ENCODE data around the gene RNF215.
"Not testable (repeated sequence)": the region's sequence is repeated elsewhere in the genome, so short reads cannot be mapped to it uniquely, and the experiment has no call there.

Gene RNF215

GRCh38 chr22:30358541-30358940 is 28.7 kb downstream of the RNF215 start:
- no peak for DNase-seq (ENCODE audit: low read depth in 1 of 2, low spot score in 1 of 2)
- no peak for TF ChIP-seq JUND (IDR thresholded peaks at IDR 0.05; ENCODE audit: low read depth)
- in situ Hi-C loops (cut with HindIII; ENCODE audit: low pct_unique_long_range_greater_than_20kb, low sequenced_read_pairs), result no loop called here

- DNase-seq (ENCODE audit: low read depth in 1 of 2, low spot score in 1 of 2), result no peak
- TF ChIP-seq JUND (IDR thresholded peaks at IDR 0.05; ENCODE audit: low read depth), result no peak
- in situ Hi-C loops (cut with HindIII; ENCODE audit: low pct_unique_long_range_greater_than_20kb, low sequenced_read_pairs), result no loop called here
Observed at GRCh38 chr22:30357650-30358215, 29.5 kb downstream of the RNF215 start.

- TF ChIP-seq JUND (IDR thresholded peaks at IDR 0.05; ENCODE audit: low read depth), result no peak
- DNase-seq (ENCODE audit: low read depth in 1 of 2, low spot score in 1 of 2), result no peak
- in situ Hi-C loops (cut with HindIII; ENCODE audit: low pct_unique_long_range_greater_than_20kb, low sequenced_read_pairs), result no loop called here
Observed at GRCh38 chr22:30357236-30357570, 30.0 kb downstream of the RNF215 start.

GRCh38 chr22:30356449-30357235 is 30.6 kb downstream of the RNF215 start, which contains the start of the genes CCDC157 and SF3A1:
CCDC157 (plus strand) TSS chr22:30357007; CDS start chr22:30366001, 8,994 bp downstream.
SF3A1 (minus strand) TSS chr22:30356894; CDS start chr22:30356792, 102 bp downstream.
- no peak for TF ChIP-seq JUND (IDR thresholded peaks at IDR 0.05; ENCODE audit: low read depth)
- in situ Hi-C loops (cut with HindIII; ENCODE audit: low pct_unique_long_range_greater_than_20kb, low sequenced_read_pairs), result no loop called here
- DNase-seq (ENCODE audit: low read depth in 1 of 2, low spot score in 1 of 2), result peak; percentile 62 to 84

GRCh38 chr22:30354644-30355043 is 32.6 kb downstream of the RNF215 start:
- no peak for TF ChIP-seq JUND (IDR thresholded peaks at IDR 0.05; ENCODE audit: low read depth)
- in situ Hi-C loops (cut with HindIII; ENCODE audit: low pct_unique_long_range_greater_than_20kb, low sequenced_read_pairs), result no loop called here
- DNase-seq (ENCODE audit: low read depth in 1 of 2, low spot score in 1 of 2), result no peak

GRCh38 chr22:30351226-30351625 is 36.0 kb downstream of the RNF215 start:
- DNase-seq (ENCODE audit: low read depth in 1 of 2, low spot score in 1 of 2), result no peak
- in situ Hi-C loops (cut with HindIII; ENCODE audit: low pct_unique_long_range_greater_than_20kb, low sequenced_read_pairs), result no loop called here
- TF ChIP-seq JUND (IDR thresholded peaks at IDR 0.05; ENCODE audit: low read depth), result no peak

GRCh38 chr22:30348809-30349208 is 38.4 kb downstream of the RNF215 start:
- no peak for DNase-seq (ENCODE audit: low read depth in 1 of 2, low spot score in 1 of 2)
- TF ChIP-seq JUND (IDR thresholded peaks at IDR 0.05; ENCODE audit: low read depth), result no peak
- in situ Hi-C loops (cut with HindIII; ENCODE audit: low pct_unique_long_range_greater_than_20kb, low sequenced_read_pairs), result no loop called here

GRCh38 chr22:30348404-30348803 is 38.8 kb downstream of the RNF215 start:
- in situ Hi-C loops (cut with HindIII; ENCODE audit: low pct_unique_long_range_greater_than_20kb, low sequenced_read_pairs), result no loop called here
- no peak for DNase-seq (ENCODE audit: low read depth in 1 of 2, low spot score in 1 of 2)
- no peak for TF ChIP-seq JUND (IDR thresholded peaks at IDR 0.05; ENCODE audit: low read depth)

GRCh38 chr22:30347255-30347892 is 39.8 kb downstream of the RNF215 start:
- no peak for DNase-seq (ENCODE audit: low read depth in 1 of 2, low spot score in 1 of 2)
- in situ Hi-C loops (cut with HindIII; ENCODE audit: low pct_unique_long_range_greater_than_20kb, low sequenced_read_pairs), result no loop called here

GRCh38 chr22:30344447-30345200 is 42.6 kb downstream of the RNF215 start:
- no peak for TF ChIP-seq JUND (IDR thresholded peaks at IDR 0.05; ENCODE audit: low read depth)
- in situ Hi-C loops (cut with HindIII; ENCODE audit: low pct_unique_long_range_greater_than_20kb, low sequenced_read_pairs), result no loop called here
- no peak for DNase-seq (ENCODE audit: low read depth in 1 of 2, low spot score in 1 of 2)

More at GRCh38 chr22:30347255-30347892, 39.8 kb downstream of the RNF215 start:
- no peak for TF ChIP-seq JUND (IDR thresholded peaks at IDR 0.05; ENCODE audit: low read depth)

- TF ChIP-seq JUND (IDR thresholded peaks at IDR 0.05; ENCODE audit: low read depth), result no peak
- in situ Hi-C loops (cut with HindIII; ENCODE audit: low pct_unique_long_range_greater_than_20kb, low sequenced_read_pairs), result no loop called here
- no peak for DNase-seq (ENCODE audit: low read depth in 1 of 2, low spot score in 1 of 2)
Observed at GRCh38 chr22:30340911-30341685, 46.1 kb downstream of the RNF215 start.

GRCh38 chr22:30338802-30339201 is 48.4 kb downstream of the RNF215 start:
- DNase-seq (ENCODE audit: low read depth in 1 of 2, low spot score in 1 of 2), result no peak
- in situ Hi-C loops (cut with HindIII; ENCODE audit: low pct_unique_long_range_greater_than_20kb, low sequenced_read_pairs), result no loop called here
- TF ChIP-seq JUND (IDR thresholded peaks at IDR 0.05; ENCODE audit: low read depth), result no peak

GRCh38 chr22:30338341-30338740 is 48.9 kb downstream of the RNF215 start:
- DNase-seq (ENCODE audit: low read depth in 1 of 2, low spot score in 1 of 2); in situ Hi-C loops (cut with HindIII; ENCODE audit: low pct_unique_long_range_greater_than_20kb, low sequenced_read_pairs): not testable (repeated sequence)

All from T47D (cell line).